K562 (cell line): ENCODE measurements around the gene CFAP298. TPM values are rescaled to one million over a fixed set of nuclear protein-coding genes. Genes with fewer than 3 reads are reported as not detected.

Experiments
- ATAC-seq: fragments of 200-7000 bp; cut with Tn5 transposase; 3 replicates; pipeline ENCODE4 v1.9.1; 2020; ENCODE audit warnings: moderate library complexity
- BruUV-seq: library from RNA; stranded (reverse); fragments of 400-500 nt; replicated peaks from 2 replicates; lab custom pipeline; 2021; lab: Mats Ljungman, UMichigan
- CTCF ChIA-PET: fragments of 300-600 bp; formaldehyde crosslinking; extraction: SDS; loops from one replicate; lab custom pipeline; 2021; ENCODE audit warnings: low intra/inter-chr PET ratio; lab: Yijun Ruan, JAX
- POLR2A ChIA-PET: fragments of 300-600, 350-650 bp; sonication (Branson Sonifier 250); formaldehyde crosslinking; extraction: SDS; loops from one replicate; lab custom pipeline; 2021; ENCODE audit warnings: antibody characterized with exemption, inconsistent platforms; lab: Yijun Ruan, JAX
- DNase-seq, 4 experiments: peaks; one replicate each; pipeline versions ENCODE4 v3.0.0 to v3.0.0-alpha.2; 2011 to 2018; ENCODE audit warnings: low spot score in 3 of 4, mixed read lengths in 3 of 4; ENCODE audit errors: extremely low read depth in 1 of 4
- FAIRE-seq: peaks from 2 replicates; lab custom pipeline; 2011; peaks lifted over from hg19 to GRCh38; lab: Jason Lieb, UNC
- H2AFZ ChIP-seq: 2 replicates; pipeline ENCODE4 v1.6.0; 2011; ENCODE audit warnings: low read depth, low read length, control low read depth, inconsistent platforms
- H3K27ac ChIP-seq: fragments of 200-600 bp; 3 replicates; pipeline ENCODE4 v1.8.0; 2011; ENCODE audit warnings: low read depth, mild to moderate bottlenecking, control low read depth, inconsistent platforms, low read length, moderate library complexity, mixed read lengths; ENCODE audit errors: extremely low read depth
- H3K27me3 ChIP-seq, 2 experiments: fragments of 300-600 bp in 1 of 2; 2 replicates in 1 of 2; 3 replicates in 1 of 2; pipeline versions ENCODE4 v1.6.0 to v1.8.0; 2011; ENCODE audit warnings: inconsistent platforms in 2 of 2, low read length in 2 of 2, mild to moderate bottlenecking in 1 of 2, mixed read lengths in 1 of 2, moderate library complexity in 1 of 2; ENCODE audit not compliant: control insufficient read depth in 2 of 2, insufficient read depth in 2 of 2
- H3K36me3 ChIP-seq: fragments of 300-600 bp; 3 replicates; pipeline ENCODE4 v1.8.0; 2011; ENCODE audit warnings: mild to moderate bottlenecking, low read length, inconsistent platforms; ENCODE audit not compliant: control insufficient read depth, insufficient read depth
- H3K4me1 ChIP-seq, 2 experiments: fragments of 200-600 bp in 1 of 2; replicated peaks in 1 of 2; 2 replicates in 1 of 2; 3 replicates in 1 of 2; pipeline versions ENCODE4 v1.5.1 to v1.8.0; 2011; ENCODE audit warnings: inconsistent platforms in 2 of 2, low read length in 2 of 2, mild to moderate bottlenecking in 1 of 2, mixed read lengths in 1 of 2, moderate library complexity in 1 of 2; ENCODE audit not compliant: control insufficient read depth in 2 of 2, insufficient read depth in 2 of 2
- H3K4me2 ChIP-seq: 2 replicates; pipeline ENCODE4 v1.6.1; 2011; ENCODE audit warnings: low read length, control low read depth, inconsistent platforms, mixed read lengths; ENCODE audit not compliant: insufficient read depth
- H3K4me3 ChIP-seq: fragments of 200-600 bp; sonication (generic), shearing (Covaris generic); 2 replicates; pipeline ENCODE4 v1.5.1; 2016; ENCODE audit warnings: control low read depth, inconsistent platforms
- H3K79me2 ChIP-seq: fragments of 200-600 bp; 3 replicates; pipeline ENCODE4 v1.8.0; 2011; ENCODE audit warnings: low read length, inconsistent platforms; ENCODE audit not compliant: control insufficient read depth, insufficient read depth
- H3K9ac ChIP-seq, 2 experiments: 2 replicates each; pipeline versions ENCODE4 v1.6.0 to v1.6.1; 2011; ENCODE audit warnings: low read depth in 2 of 2, low read length in 2 of 2, control low read depth in 1 of 2, inconsistent platforms in 1 of 2, mild to moderate bottlenecking in 1 of 2, mixed read lengths in 1 of 2; ENCODE audit not compliant: insufficient read depth in 1 of 2
- H3K9me1 ChIP-seq: one replicate; pipeline ENCODE4 v1.6.0; 2011; ENCODE audit warnings: inconsistent platforms, mild to moderate bottlenecking, low read length, moderate library complexity; ENCODE audit not compliant: control insufficient read depth, insufficient read depth
- H3K9me3 ChIP-seq: replicated peaks from 2 replicates; pipeline ENCODE4 v1.5.1; 2011; ENCODE audit warnings: low read depth, low read length, inconsistent platforms; ENCODE audit not compliant: control insufficient read depth, insufficient read depth
- H4K20me1 ChIP-seq: replicated peaks from 2 replicates; pipeline ENCODE4 v1.6.1; 2011; ENCODE audit warnings: low read length, inconsistent platforms, mixed read lengths; ENCODE audit not compliant: control insufficient read depth, insufficient read depth
- NFYB ChIP-seq: IDR thresholded peaks from 2 replicates; pipeline ENCODE4 v1.6.1; 2011; ENCODE audit warnings: mild to moderate bottlenecking, moderate library complexity; ENCODE audit not compliant: insufficient read length; ENCODE audit errors: extremely low read depth
- SPI1 ChIP-seq: IDR thresholded peaks from 2 replicates; pipeline ENCODE4 v1.6.1; 2011; ENCODE audit warnings: low read depth, low read length, control low read depth, borderline replicate concordance
- THRA ChIP-seq: fragments of 450-650 bp; IDR thresholded peaks from 2 replicates; pipeline ENCODE4 v1.6.1; 2017; ENCODE audit warnings: mild to moderate bottlenecking, moderate library complexity
- ZNF217 ChIP-seq: sonication (generic); formaldehyde crosslinking; IDR thresholded peaks from 2 replicates; pipeline ENCODE4 v1.8.0; 2022; ENCODE audit warnings: mild to moderate bottlenecking, missing genetic modification reagents
- whole genome bisulfite sequencing: fragments of 100-300 bp; shearing (Covaris generic); methylation state at CpG from one replicate; pipeline ENCODE4 v1.1.6; 2016; ENCODE audit warnings: low coverage, mixed read lengths; ENCODE audit not compliant: insufficient coverage; ENCODE audit errors: missing lambda C conversion rate; 5-methylcytosine and 5-hydroxymethylcytosine counted together
- in situ Hi-C: fragments of 300-500 bp; cut with MboI; formaldehyde crosslinking; loops from 4 replicates; pipeline ENCODE4 v1.15.0; 2018; ENCODE audit warnings: inconsistent platforms, mixed read lengths
- intact Hi-C: fragments of 100-400 bp; cut with micrococcal nuclease; formaldehyde crosslinking; loops from 2 replicates; pipeline ENCODE4 v1.14.2; 2022
- polyA plus RNA-seq, 8 experiments: library from polyadenylated mRNA; depleted of rRNA in 4 of 8; stranded (reverse) in 5 of 8; unstranded in 3 of 8; fragments of >200 nt; fragmentation: Nextera tagmentation in 2 of 8; fragmentation: Illumina TruSeq in 1 of 8; extraction: Ambion mirVana in 2 of 8; extraction: Trizol in 1 of 8; gene quantifications; 2 replicates each; pipeline versions ENCODE4 v1.2.1 to v1.2.3, GENCODE V29; 2011 to 2014; ENCODE audit warnings: inconsistent platforms in 1 of 8, missing spikeins in 1 of 8
- total RNA-seq, 7 experiments: library from RNA; depleted of rRNA in 6 of 7; stranded (reverse); fragments of >200 nt in 6 of 7; fragmentation: Illumina TruSeq in 2 of 7; extraction: Trizol in 2 of 7; gene quantifications; 2 replicates each; pipeline versions ENCODE4 v1.2.1 to v1.2.3, GENCODE V29; 2011 to 2021; ENCODE audit warnings: low replicate concordance in 1 of 7

CFAP298 gene
- total and polyA plus RNA-seq, 9 of the 15 experiments (the other 6 are each of a cell fraction or from before 2014, with no cell fraction given): 31.4 to 178 (median 89.7) TPM

DNA sequence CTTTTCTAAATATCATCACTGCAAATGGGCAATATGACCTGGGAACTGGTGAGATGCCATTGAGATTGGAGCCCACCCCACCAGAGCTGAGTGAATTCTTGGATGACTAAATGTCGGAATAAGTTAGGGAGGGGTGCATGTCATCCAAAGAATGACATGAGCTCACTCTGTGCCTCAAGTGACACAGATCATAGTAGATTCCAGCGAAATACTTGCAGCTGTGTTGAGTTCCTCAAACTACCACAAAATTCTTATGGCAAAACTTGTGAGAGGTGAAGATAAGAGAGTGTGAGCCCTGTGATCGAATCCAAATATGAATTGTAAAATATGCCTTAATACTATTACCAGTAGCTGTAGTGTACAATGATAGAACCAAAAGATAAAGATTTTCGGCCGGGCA is 24.5 kb downstream of the CFAP298 start:
- FAIRE-seq: no peak

More for the DNA sequence above, 24.5 kb downstream of the CFAP298 start:
- BruUV-seq: no TSS peak
- ATAC-seq: no peak
- Histone ChIP-seq H4K20me1 (no peaks in the 10 kb centered on the region), H3K36me3 (no peaks in the 10 kb centered on the region; the same call in 2 of the 3 replicates), H3K27ac (no peak overlapping the region), H3K4me3 (no peak overlapping the region), H3K27me3 (peaks cover 5 to 12% of the 10 kb centered on the region in 2 experiments; a peak in 4 of 5 replicates), H3K9ac (no peak overlapping the region), H3K9me3 (no peaks in the 10 kb centered on the region), H3K4me2 (no peak overlapping the region; the same call in 1 of the 2 replicates), H3K4me1 (peaks cover 13 to 17% of the 10 kb centered on the region in 2 experiments; a peak in 4 of 5 replicates), H3K79me2 (no peaks in the 10 kb centered on the region), H3K9me1 (no peaks in the 10 kb centered on the region), H2AFZ (peak overlapping the region; percentile 96; the same call in 1 of the 2 replicates)
- intact Hi-C loops (loop anchor here (10.0 kb wide), 1 partner anchor 293 kb away; the partner anchor contains the start of gene MRAP), in situ Hi-C loops (no loop called here)
- 60% methylated on average over 5 of the region's 5 CpGs for WGBS
- POLR2A ChIA-PET: interaction anchor here (0.6 to 1.6 kb wide), 5 partner anchors 12 to 205 kb away, joined by 3 to 12 read pairs (median 3); no protein-coding TSS in a partner anchor
- no peak for DNase-seq
- CTCF ChIA-PET: no interaction called here
- TF ChIP-seq ZNF217 (CRISPR knock-in tag) (no peak), SPI1 (peak; percentile 43; the same call in 1 of the 2 replicates), THRA (0 out of 2 replicates have a peak, but pooled peaks have one; percentile 20), NFYB (no peak)
